HG02798 (cell line): Measurements from ENCODE around the gene PRPSAP1.
"Not testable (repeated sequence)": the region's sequence is repeated elsewhere in the genome, so short reads cannot be mapped to it uniquely, and the experiment has no call there.

ENCODE experiments used
- ATAC-seq: cut with Tn5 transposase; IDR thresholded peaks from one replicate; pipeline ENCODE4 v1.9.1; 2021; ENCODE audit warnings: mild to moderate bottlenecking; ENCODE audit not compliant: unreplicated experiment, poor library complexity

PRPSAP1 gene

DNA sequence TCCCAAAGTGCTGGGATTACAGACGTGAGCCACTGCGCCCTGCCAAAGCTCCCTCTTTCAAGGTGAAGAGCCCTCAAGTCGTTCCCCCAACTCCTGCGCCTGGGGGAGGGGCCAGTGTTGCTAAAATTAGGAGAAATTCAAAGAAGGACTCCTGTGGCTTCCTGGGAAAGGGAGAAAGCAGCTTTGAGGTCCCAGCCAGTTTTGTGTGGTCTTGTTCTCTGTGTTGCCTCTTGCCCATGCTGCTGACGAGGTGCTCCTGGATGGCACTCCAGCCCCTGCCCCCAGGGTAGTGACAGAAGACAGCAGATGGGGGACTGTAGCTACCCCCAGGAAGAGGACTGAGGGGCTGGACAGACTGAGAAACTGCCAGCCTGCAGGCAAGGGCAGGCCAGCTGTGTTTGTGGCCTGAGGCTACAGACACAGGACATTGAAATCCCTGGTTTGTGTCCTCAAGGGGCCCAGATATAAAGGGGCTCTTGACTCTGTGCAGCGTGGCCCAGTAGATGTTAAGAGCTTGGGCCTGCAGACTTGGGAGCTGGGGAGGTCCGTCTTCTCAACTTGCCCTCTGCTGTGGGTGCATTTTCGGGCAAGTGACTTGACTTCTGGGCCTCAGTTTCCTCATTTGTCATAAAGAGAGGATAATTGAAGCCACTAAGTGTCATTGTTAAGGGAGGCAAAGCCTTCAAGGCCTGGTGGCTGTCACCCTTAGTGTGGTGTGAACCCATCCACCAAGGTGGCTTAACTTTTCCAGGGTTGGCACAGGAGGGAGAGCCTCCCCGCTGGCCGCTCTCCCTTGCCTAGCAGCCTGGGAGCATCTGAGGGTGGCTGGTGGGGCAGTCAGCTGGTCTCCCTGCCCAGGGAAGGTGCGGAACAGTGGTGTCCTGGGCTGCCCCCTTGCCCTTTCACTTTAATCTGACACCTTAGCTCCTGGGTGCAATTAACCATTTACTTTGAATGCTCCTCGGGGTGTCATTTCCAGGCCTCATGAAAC, 84.4 kb downstream of the PRPSAP1 start:
- ATAC-seq, result no peak

- ATAC-seq, result no peak
Measured at GRCh38 chr17:76268015-76268749, 85.5 kb downstream of the PRPSAP1 start.

- not testable (repeated sequence) for ATAC-seq
Measured at GRCh38 chr17:76267581-76268001, 86.1 kb downstream of the PRPSAP1 start.

GRCh38 chr17:76267051-76267576, 86.6 kb downstream of the PRPSAP1 start:
- ATAC-seq, result no peak

DNA sequence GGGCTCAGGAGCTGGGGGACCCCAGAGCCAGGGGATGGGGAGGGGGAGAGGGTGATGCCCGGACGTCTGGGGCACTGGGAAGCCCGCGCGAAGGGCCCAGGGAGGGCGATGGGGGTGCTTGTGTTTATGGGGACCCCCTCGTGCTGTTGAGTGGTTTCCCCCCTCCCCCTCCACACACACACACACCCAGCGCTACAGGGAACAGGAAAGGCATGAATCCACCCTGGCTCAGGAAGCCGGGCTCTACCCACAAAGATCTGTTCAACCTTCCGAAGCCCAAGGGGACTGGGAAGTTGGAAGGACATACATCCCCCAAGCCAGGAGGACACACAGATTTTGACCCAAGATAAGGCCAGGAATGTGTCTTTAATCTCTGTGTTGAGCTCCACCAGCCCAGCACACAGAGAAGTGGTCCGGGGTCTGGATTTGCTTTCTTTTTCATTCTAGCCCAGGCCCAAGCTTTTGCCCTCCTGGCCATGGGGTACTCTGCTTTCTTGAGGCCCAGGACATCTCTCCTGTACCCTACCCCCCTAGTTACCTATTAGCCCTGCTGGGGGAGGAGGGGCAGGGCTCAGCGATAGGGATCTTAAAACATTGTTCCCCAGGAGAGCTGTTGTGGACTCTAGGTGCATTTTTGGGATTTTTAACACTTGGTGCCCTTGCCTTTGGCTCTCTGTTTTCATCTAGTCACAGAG, 87.3 kb downstream of the PRPSAP1 start:
- ATAC-seq, result no peak

GRCh38 chr17:76265624-76266243, 88.0 kb downstream of the PRPSAP1 start:
- no peak for ATAC-seq

DNA sequence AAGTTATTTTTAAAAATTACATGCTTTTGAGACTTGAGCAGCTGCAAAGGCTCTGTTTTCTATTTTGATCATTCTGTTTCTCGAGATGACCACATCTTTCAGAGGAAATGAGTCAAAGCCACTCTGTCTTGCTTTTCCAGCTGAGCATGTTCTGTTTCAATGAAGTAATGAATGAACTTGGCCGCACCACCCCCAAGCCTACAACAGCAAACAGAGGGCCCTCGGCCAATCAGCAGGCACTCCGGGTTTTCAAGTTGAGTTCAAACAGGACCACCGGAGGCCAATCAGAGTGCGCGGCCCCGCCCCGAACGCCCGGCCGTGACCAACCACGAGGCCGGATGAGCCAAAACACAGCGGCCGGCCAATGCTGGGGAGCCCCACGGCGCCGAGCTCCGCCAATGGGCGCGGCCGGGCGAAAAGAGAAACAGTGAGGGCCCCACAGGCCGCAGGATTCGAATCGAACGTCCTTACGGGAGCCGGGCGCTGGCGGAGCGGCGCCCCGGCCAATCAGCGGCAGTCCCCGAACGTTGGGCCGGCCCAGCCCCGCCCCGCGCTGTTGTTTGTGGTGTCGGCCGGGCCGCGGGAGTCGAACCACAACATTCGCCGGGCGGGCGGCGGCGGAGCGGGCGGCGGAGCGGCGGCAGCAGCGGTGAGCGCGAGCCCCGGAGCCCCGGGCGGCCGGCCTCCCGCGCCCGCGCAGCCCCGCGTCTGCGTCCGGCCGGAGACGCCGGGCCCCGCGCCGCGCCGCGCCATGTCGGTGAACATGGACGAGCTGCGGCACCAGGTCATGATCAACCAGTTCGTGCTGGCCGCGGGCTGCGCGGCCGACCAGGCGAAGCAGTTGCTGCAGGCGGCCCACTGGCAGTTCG, 88.7 kb downstream of the PRPSAP1 start, which contains the start of gene UBALD2:
Gene UBALD2 (plus strand): TSS at position 594 of the 869 bp plus-strand sequence. CDS start 158 bp downstream, at position 752.
- ATAC-seq, result peak; percentile 82

DNA sequence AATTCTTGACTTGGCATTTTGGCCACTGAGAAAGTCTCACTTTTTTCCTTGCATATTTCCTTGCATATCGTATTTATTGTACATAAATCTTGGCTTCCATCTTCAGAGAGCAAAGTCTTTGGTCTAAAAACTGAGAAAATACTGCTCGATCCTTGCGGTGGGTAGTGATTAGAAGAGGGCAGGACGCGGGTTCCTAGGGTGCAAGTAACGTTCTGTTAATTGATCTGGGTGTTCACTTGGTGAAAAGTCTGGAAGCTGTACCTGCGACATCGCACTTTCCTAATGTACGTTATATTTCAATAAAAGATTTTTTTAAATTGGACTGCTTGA, 89.3 kb downstream of the PRPSAP1 start:
- ATAC-seq, result no peak

- ATAC-seq, result no peak
Measured at GRCh38 chr17:76263896-76264295, 89.8 kb downstream of the PRPSAP1 start.

- ATAC-seq, result no peak
Measured at GRCh38 chr17:76262732-76263344, 90.9 kb downstream of the PRPSAP1 start.

DNA sequence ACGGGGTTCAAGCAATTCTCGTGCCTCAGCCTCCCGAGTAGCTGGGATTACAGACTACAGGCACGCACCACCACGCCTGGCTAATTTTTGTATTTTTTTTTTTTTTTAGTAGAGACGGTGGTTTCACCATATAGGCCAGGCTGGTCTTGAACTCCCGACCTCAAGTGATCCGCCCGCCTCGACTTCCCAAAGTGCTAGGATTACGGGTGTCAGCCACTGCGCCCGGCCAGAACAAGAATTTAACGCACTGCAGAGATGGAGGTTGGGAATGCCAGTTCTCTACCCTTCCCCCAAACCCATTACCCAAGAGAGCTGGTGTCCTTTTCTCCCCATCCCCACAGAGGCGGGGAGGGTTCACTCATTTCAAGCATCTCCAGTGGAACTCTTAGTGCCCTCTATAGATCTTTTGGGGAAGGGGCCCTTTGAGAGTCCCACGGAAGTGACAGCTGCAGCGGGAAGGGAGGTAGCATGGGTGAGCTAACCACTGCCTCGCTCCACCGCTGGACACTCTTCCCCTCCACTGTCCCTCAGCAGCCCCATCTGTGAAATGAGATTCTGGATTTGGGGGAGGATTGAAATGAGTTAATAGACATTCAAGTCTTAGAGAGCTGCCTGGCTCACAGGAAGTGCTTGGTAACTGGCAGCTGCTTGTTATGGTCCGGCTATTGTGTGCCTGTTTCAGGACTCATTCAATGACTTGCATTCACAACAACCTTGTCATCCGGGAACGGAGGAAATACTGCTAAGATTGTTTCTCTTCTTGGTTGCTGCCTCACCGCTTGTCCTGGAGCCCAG, 92.1 kb downstream of the PRPSAP1 start:
- no peak for ATAC-seq

GRCh38 chr17:76260669-76261068, 93.0 kb downstream of the PRPSAP1 start:
- no peak for ATAC-seq

GRCh38 chr17:76260220-76260619, 93.5 kb downstream of the PRPSAP1 start:
- no peak for ATAC-seq
